Trophoblast cell (in vitro differentiated cells and primary cell): Measurements from ENCODE around the gene DCUN1D1.
"Not testable (repeated sequence)": the region's sequence is repeated elsewhere in the genome, so short reads cannot be mapped to it uniquely, and the experiment has no call there.

Source experiments
- DNase-seq, 2 donors: peaks; one replicate each; pipeline ENCODE4 v3.0.0-alpha.2; 2016
- H2AFZ ChIP-seq: 2 replicates; pipeline ENCODE4 v1.6.1; 2013; ENCODE audit warnings: low read length, moderate library complexity, mild to moderate bottlenecking; ENCODE audit not compliant: insufficient read depth, poor library complexity
- H2AK5ac ChIP-seq: 2 replicates; pipeline ENCODE4 v1.6.1; 2013; ENCODE audit warnings: mild to moderate bottlenecking, low read length
- H2BK120ac ChIP-seq: 2 replicates; pipeline ENCODE4 v1.6.1; 2013; ENCODE audit warnings: low read length, mild to moderate bottlenecking, moderate library complexity; ENCODE audit not compliant: insufficient read depth, poor library complexity
- H2BK12ac ChIP-seq: 2 replicates; pipeline ENCODE4 v1.6.1; 2013; ENCODE audit warnings: mild to moderate bottlenecking, low read length, moderate library complexity
- H2BK5ac ChIP-seq: 2 replicates; pipeline ENCODE4 v1.6.1; 2013; ENCODE audit warnings: low read length, low read depth, moderate library complexity, mild to moderate bottlenecking; ENCODE audit not compliant: poor library complexity
- H3K14ac ChIP-seq: 2 replicates; pipeline ENCODE4 v1.6.1; 2013; ENCODE audit warnings: mild to moderate bottlenecking, low read length
- H3K18ac ChIP-seq: 2 replicates; pipeline ENCODE4 v1.6.1; 2013; ENCODE audit warnings: mild to moderate bottlenecking, low read length
- H3K23ac ChIP-seq: 2 replicates; pipeline ENCODE4 v1.6.1; 2013; ENCODE audit warnings: low read length
- H3K27ac ChIP-seq: 2 replicates; pipeline ENCODE4 v1.5.1; 2013; ENCODE audit warnings: low read depth, mild to moderate bottlenecking, inconsistent platforms, low read length, moderate library complexity
- H3K27me3 ChIP-seq: 2 replicates; pipeline ENCODE4 v1.6.1; 2013; ENCODE audit warnings: inconsistent platforms, mild to moderate bottlenecking, low read length, moderate library complexity; ENCODE audit not compliant: insufficient read depth
- H3K36me3 ChIP-seq, 2 experiments: 1 replicate in 1 of 2; 2 replicates in 1 of 2; pipeline ENCODE4 v1.6.1; 2013; ENCODE audit warnings: low read length in 2 of 2, mild to moderate bottlenecking in 2 of 2, moderate library complexity in 1 of 2; ENCODE audit not compliant: insufficient read depth in 2 of 2, control insufficient read depth in 1 of 2
- H3K4ac ChIP-seq: 2 replicates; pipeline ENCODE4 v1.6.1; 2013; ENCODE audit warnings: low read depth, mild to moderate bottlenecking, low read length, moderate library complexity
- H3K4me1 ChIP-seq, 2 experiments: 1 replicate in 1 of 2; 2 replicates in 1 of 2; pipeline ENCODE4 v1.6.1; 2013; ENCODE audit warnings: low read length in 2 of 2, mild to moderate bottlenecking in 2 of 2, moderate library complexity in 1 of 2; ENCODE audit not compliant: insufficient read depth in 2 of 2, control insufficient read depth in 1 of 2
- H3K4me2 ChIP-seq: 2 replicates; pipeline ENCODE4 v1.6.1; 2013; ENCODE audit warnings: inconsistent platforms, mild to moderate bottlenecking, low read length, moderate library complexity
- H3K4me3 ChIP-seq: 2 replicates; pipeline ENCODE4 v1.5.1; 2013; ENCODE audit warnings: mild to moderate bottlenecking, low read depth, low read length, inconsistent platforms
- H3K79me1 ChIP-seq: one replicate; pipeline ENCODE4 v1.6.1; 2013; ENCODE audit warnings: low read length
- H3K79me2 ChIP-seq: 2 replicates; pipeline ENCODE4 v1.6.1; 2013; ENCODE audit warnings: low read length, mild to moderate bottlenecking; ENCODE audit not compliant: control insufficient read depth, insufficient read depth, poor library complexity
- H3K9ac ChIP-seq: 2 replicates; pipeline ENCODE4 v1.6.1; 2013; ENCODE audit warnings: mild to moderate bottlenecking, low read length
- H3K9me3 ChIP-seq: 2 replicates; pipeline ENCODE4 v1.6.1; 2013; ENCODE audit warnings: low read depth, mild to moderate bottlenecking, control low read depth, inconsistent platforms, low read length; ENCODE audit not compliant: insufficient read depth
- H4K12ac ChIP-seq: 2 replicates; pipeline ENCODE4 v1.6.1; 2013; ENCODE audit warnings: low read depth, mild to moderate bottlenecking, low read length, moderate library complexity
- H4K8ac ChIP-seq: 2 replicates; pipeline ENCODE4 v1.6.1; 2013; ENCODE audit warnings: low read depth, mild to moderate bottlenecking, low read length, moderate library complexity
- H4K91ac ChIP-seq: one replicate; pipeline ENCODE4 v1.6.1; 2013; ENCODE audit warnings: low read depth, mild to moderate bottlenecking, low read length, moderate library complexity
- WGBS: extraction: QIAGEN DNeasy Blood & Tissue Kit; methylation state at CpG from one replicate; pipeline ENCODE4 v1.1.7; 2013; ENCODE audit warnings: missing lambda C conversion rate; ENCODE audit not compliant: insufficient read length, insufficient coverage; ENCODE audit errors: extremely low coverage; 5-methylcytosine and 5-hydroxymethylcytosine counted together

DCUN1D1 gene

DNA sequence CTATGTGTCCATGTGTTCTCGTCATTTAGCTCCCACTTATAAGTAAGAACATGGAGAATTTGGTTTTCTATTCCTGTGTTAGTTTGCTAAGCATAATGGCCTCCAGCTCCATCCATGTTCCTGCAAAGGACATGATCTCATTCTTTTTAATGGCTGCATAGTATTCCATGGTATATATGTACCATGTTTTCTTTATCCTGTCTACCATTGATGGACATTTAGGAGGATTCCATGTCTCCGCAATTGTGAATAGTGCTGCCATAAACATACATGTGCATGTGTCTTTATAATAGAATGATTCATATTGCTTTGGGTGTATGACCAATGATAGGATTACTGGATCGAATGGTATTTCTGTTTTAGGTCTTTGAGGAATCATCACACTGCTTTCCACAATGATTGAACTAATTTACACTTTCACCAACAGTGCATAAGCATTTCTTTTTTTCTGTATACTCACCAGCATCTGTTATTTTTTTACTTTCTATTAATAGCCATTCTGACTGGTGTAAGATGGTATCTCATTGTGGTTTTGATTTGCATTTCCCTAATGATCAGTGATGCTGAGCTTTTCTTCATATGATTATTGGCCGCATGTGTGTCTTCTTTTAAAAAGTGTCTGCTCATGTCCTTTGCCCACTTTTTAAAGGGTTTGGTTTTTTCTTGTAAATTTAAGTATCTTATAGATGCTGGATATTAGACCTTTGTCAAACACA is 13.3 kb upstream of the DCUN1D1 start:
- not testable (repeated sequence) for H3K4ac ChIP-seq, H2AFZ ChIP-seq, H3K18ac ChIP-seq, H4K12ac ChIP-seq, H3K79me1 ChIP-seq, H3K79me2 ChIP-seq, H2BK12ac ChIP-seq, H3K4me2 ChIP-seq, H2BK120ac ChIP-seq, H3K4me3 ChIP-seq, H2AK5ac ChIP-seq, H2BK5ac ChIP-seq, H3K9ac ChIP-seq, H3K9me3 ChIP-seq, H3K23ac ChIP-seq, H4K8ac ChIP-seq, H3K14ac ChIP-seq, H3K4me1 ChIP-seq, H4K91ac ChIP-seq, H3K36me3 ChIP-seq, H3K27ac ChIP-seq, H3K27me3 ChIP-seq, DNase-seq
- WGBS, result no CpG with 5 or more reads among the region's 4 CpGs

DNA sequence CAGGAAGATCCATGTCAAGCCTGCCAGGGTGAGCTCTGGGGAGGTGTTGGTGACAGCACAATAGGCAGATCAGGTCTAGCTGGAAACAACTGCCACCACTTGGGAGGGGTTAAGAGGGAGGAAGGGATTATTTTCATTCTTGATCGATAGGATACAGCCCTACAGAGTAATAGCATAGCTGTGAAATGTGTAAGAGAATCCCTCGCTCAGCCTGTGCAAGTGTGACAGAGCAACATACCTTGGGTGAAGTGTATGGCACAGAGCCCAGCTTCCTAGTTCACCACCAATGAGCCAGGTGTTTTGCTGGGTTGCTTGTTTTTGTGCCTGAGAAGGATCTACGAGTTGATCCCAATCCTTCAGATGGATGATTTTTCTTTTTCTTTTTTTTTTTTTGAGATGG is 9.2 kb upstream of the DCUN1D1 start:
- Histone ChIP-seq H2BK5ac (no peak overlapping the region), H3K27me3 (no peaks in the 10 kb centered on the region), H2AFZ (no peak overlapping the region), H3K18ac (no peak overlapping the region), H4K8ac (no peak overlapping the region), H2AK5ac (no peak overlapping the region), H4K91ac (no peak overlapping the region), H3K79me1 (no peaks in the 10 kb centered on the region), H3K79me2 (no peaks in the 10 kb centered on the region), H3K14ac (no peak overlapping the region), H3K23ac (no peak overlapping the region), H3K4me2 (no peak overlapping the region), H2BK12ac (no peak overlapping the region), H4K12ac (no peak overlapping the region), H3K9me3 (no peaks in the 10 kb centered on the region), H3K4ac (no peak overlapping the region), H3K9ac (no peak overlapping the region), H3K27ac (no peak overlapping the region), H2BK120ac (no peak overlapping the region), H3K4me1 (no peaks in the 10 kb centered on the region), H3K4me3 (no peak overlapping the region), H3K36me3 (no peaks in the 10 kb centered on the region)
- no CpG with 5 or more reads among the region's 3 CpGs for WGBS
- peak; percentile 42 to 75 for DNase-seq

DNA sequence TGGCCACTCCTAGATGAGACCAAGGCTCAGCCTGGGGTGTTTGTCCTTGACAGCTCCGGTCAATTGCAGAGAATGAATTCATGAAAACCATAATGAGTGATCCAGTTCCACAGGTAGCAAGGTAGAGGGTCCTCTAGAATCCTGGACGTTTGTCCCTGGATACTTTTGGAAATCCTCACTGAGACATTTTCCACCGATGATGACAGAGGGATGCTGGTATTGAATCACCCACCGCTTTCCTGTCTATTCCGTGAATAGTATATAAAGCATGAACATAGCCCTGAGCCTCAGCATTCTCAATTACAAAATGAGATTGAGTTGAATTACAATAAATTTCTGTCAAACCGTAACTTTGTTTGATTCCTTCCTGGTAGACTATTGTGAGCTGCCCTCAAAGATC is 5.7 kb upstream of the DCUN1D1 start:
- H3K4ac ChIP-seq, result no peak overlapping the region
- no peaks in the 10 kb centered on the region for H3K9me3 ChIP-seq
- no peak overlapping the region for H3K18ac ChIP-seq
- peak; percentile 88 to 92 for DNase-seq
- H3K79me2 ChIP-seq, result no peaks in the 10 kb centered on the region
- no peaks in the 10 kb centered on the region for H3K4me1 ChIP-seq
- no peaks in the 10 kb centered on the region for H3K79me1 ChIP-seq
- H2AK5ac ChIP-seq, result no peak overlapping the region
- no peak overlapping the region for H3K9ac ChIP-seq
- H3K27me3 ChIP-seq, result no peaks in the 10 kb centered on the region
- H3K4me3 ChIP-seq, result no peak overlapping the region
- no peak overlapping the region for H3K14ac ChIP-seq
- no peak overlapping the region for H3K23ac ChIP-seq
- no CpG with 5 or more reads among the region's 6 CpGs for WGBS
- H4K12ac ChIP-seq, result no peak overlapping the region
- H2BK12ac ChIP-seq, result no peak overlapping the region
- H3K27ac ChIP-seq, result no peak overlapping the region
- no peak overlapping the region for H2BK120ac ChIP-seq
- no peak overlapping the region for H2AFZ ChIP-seq
- H3K4me2 ChIP-seq, result no peak overlapping the region
- no peak overlapping the region for H4K8ac ChIP-seq
- no peak overlapping the region for H4K91ac ChIP-seq
- no peak overlapping the region for H2BK5ac ChIP-seq
- no peaks in the 10 kb centered on the region for H3K36me3 ChIP-seq

DNA sequence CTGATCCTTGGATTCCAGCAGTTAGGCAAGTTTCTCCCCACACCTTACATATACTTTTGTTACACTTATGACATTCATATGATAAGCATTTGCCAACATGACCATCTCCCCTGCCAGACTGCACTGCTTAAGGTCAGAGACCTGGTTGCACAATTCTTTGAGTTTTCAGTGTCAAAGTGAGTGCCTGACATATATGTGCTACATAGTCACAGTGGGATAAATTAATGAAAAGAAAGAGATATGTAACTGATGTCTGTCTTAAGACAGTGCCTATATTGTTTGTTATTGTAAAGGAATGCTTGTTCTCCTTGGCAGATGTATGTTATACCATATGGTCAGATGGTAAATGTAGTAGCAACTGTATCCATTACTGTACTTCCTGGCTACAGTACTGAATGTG is 3.5 kb upstream of the DCUN1D1 start:
- Histone ChIP-seq H3K27ac (no peak overlapping the region), H3K4me3 (no peak overlapping the region), H2AK5ac (no peak overlapping the region), H3K14ac (no peak overlapping the region), H3K18ac (no peak overlapping the region), H3K27me3 (no peaks in the 10 kb centered on the region), H3K4ac (no peak overlapping the region), H4K91ac (no peak overlapping the region), H3K4me1 (no peaks in the 10 kb centered on the region), H3K79me2 (peaks cover 8% of the 10 kb centered on the region), H4K12ac (no peak overlapping the region), H2BK5ac (no peak overlapping the region), H2AFZ (no peak overlapping the region), H2BK120ac (no peak overlapping the region), H3K79me1 (peaks cover 7% of the 10 kb centered on the region), H4K8ac (no peak overlapping the region), H3K9ac (no peak overlapping the region), H3K4me2 (no peak overlapping the region), H2BK12ac (no peak overlapping the region), H3K23ac (no peak overlapping the region), H3K36me3 (no peaks in the 10 kb centered on the region), H3K9me3 (no peaks in the 10 kb centered on the region)
- peak; percentile 84 to 95 for DNase-seq
